Measurements from ENCODE around the gene WNT7B. TPM values are rescaled to one million over a fixed set of nuclear protein-coding genes. Genes with fewer than 3 reads are reported as not detected.

Gene WNT7B
- polyA plus RNA-seq, 1 experiment = not detected

DNA sequence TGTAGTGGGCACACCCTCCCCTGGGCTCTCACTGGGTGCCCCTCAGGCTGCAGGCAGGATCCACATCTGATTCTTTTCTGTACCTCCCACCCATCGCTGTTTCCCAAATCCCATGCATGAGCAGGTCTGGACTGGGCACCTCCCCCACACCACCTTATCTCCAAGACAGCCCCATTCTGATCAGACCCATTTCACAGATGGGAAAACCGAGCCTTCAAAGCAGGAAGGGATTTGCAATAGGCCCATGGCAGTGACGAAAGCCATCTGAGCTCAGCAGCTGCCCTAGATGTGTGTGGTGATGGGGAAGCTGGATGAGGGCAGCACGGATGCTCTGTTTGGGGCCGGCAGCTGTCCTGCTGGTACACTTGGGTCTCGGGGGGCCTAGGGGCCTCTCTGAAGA, 41.4 kb downstream of the WNT7B start:
- Histone ChIP-seq H3K36me3 (ENCODE audit: control insufficient read depth, insufficient read depth, low read length) (no peaks in the 10 kb centered on the region), H3K4me3 (ENCODE audit: low read depth, low read length) (no peak overlapping the region), H3K27me3 (ENCODE audit: control insufficient read depth, insufficient read depth, low read length) (peaks cover 15% of the 10 kb centered on the region)
- TF ChIP-seq, protein P1, sequence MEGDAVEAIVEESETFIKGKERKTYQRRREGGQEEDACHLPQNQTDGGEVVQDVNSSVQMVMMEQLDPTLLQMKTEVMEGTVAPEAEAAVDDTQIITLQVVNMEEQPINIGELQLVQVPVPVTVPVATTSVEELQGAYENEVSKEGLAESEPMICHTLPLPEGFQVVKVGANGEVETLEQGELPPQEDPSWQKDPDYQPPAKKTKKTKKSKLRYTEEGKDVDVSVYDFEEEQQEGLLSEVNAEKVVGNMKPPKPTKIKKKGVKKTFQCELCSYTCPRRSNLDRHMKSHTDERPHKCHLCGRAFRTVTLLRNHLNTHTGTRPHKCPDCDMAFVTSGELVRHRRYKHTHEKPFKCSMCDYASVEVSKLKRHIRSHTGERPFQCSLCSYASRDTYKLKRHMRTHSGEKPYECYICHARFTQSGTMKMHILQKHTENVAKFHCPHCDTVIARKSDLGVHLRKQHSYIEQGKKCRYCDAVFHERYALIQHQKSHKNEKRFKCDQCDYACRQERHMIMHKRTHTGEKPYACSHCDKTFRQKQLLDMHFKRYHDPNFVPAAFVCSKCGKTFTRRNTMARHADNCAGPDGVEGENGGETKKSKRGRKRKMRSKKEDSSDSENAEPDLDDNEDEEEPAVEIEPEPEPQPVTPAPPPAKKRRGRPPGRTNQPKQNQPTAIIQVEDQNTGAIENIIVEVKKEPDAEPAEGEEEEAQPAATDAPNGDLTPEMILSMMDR (IDR thresholded peaks at IDR 0.05; ENCODE audit: insufficient read depth, low read depth, low read length) = no peak
- CTCF ChIA-PET = interaction anchor here (1.5 kb wide), 1 partner anchor 10 kb away, joined by 5 read pairs; no protein-coding TSS in a partner anchor
- POLR2A ChIA-PET = no interaction called here
- DNase-seq (ENCODE audit: low read depth) = no peak

DNA sequence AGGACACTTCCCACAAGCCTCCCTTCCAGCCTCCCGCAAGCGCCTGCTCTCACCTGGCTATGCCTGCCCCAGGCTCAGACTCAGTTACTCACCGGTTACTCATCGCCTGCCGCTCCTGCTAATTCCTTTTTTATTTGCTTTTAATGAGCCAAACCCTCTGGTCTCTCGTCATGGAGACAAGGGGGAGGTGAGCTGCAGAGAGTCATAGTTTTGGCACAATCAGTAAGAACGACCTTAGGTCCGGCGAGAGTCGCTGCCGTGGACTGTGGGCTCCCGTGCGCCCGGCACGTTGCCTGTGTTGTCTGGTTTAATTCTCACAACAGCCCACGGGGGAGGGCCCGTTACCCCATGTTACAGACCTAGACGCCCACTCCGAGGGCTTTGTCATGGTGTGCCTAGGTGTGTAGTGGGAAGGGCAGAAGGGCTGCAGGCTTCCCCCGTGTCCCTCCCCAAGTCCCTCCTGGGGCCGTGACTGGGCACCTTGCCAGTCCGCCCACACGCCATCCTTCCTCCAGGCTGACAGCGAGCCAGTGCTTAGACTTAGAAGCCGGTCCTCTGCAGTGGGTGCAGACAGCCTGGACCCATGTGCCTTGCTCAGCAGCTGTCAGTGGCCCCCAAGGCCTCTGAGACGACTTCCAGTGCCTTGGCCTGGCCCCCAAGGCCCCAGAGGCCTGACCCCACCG, 42.2 kb downstream of the WNT7B start:
- DNase-seq (ENCODE audit: low read depth) = peak; percentile 74
- peaks cover 12% of the 10 kb centered on the region for H3K27me3 ChIP-seq (ENCODE audit: control insufficient read depth, insufficient read depth, low read length)
- ChIA-PET POLR2A (no interaction called here), CTCF (interaction anchor here (0.7 kb wide), 1 partner anchor 8 kb away, joined by 3 read pairs; no protein-coding TSS in a partner anchor)
- H3K4me3 ChIP-seq (ENCODE audit: low read depth, low read length) = no peak overlapping the region
- H3K36me3 ChIP-seq (ENCODE audit: control insufficient read depth, insufficient read depth, low read length) = no peaks in the 10 kb centered on the region
- TF ChIP-seq, protein P1 (IDR thresholded peaks at IDR 0.05; ENCODE audit: insufficient read depth, low read depth, low read length) = no peak

DNA sequence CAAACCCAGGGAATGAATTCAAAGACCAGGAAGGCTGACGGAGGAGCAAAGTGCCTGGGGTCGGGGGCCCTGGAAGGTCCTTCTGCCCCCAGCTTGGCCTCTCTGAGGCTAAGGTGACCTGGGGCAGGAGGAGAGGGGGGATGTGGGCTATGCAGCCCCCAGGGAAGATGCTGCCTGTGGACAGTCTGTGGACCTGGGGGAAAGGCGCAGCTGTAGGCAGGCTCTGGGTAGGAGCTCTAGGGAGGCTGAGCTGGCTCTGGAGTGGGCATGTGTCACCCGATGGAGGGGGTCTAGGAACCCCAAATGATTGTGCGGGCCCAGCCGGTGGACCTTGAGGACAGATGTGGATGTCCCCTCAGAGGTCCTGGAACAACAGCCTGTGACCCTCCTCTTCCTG, 42.8 kb downstream of the WNT7B start:
- H3K36me3 ChIP-seq (ENCODE audit: control insufficient read depth, insufficient read depth, low read length) = no peaks in the 10 kb centered on the region
- TF ChIP-seq, protein P1 (IDR thresholded peaks at IDR 0.05; ENCODE audit: insufficient read depth, low read depth, low read length) = no peak
- H3K4me3 ChIP-seq (ENCODE audit: low read depth, low read length) = no peak overlapping the region
- H3K27me3 ChIP-seq (ENCODE audit: control insufficient read depth, insufficient read depth, low read length) = peaks cover 10% of the 10 kb centered on the region
- ChIA-PET CTCF (no interaction called here), POLR2A (no interaction called here)
- DNase-seq (ENCODE audit: low read depth) = no peak

DNA sequence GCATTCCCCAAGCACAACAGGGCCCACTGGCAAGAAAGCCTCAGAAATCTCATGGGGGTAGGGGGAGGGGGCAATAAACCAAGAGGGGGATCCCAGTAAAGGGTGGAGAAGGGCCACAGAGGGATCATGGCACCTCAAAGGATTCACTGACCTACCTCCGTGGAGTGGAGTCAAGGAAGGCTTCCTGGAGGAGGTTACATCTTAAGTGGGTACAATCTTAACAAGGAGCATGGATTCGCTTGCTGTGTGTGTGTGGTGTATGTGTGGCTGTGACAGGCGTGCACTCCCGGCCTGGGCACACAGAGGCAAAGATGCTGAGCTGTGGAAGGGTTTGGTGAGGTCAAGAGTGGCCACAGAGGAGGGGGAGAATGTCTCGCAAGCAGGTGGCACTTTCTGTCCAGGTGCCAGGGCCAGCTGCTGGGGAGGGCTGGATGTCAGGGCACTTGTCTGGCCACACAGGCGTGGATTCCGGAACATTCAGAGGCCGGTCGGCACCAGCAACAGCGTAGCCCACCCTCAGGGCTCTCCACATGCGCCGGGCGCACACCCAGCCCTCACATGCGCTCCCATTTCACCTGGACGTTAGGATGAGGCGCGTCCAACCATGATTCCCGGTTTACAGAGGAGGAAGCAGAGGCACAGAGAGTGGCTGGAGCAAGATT, 43.3 kb downstream of the WNT7B start:
- H3K36me3 ChIP-seq (ENCODE audit: control insufficient read depth, insufficient read depth, low read length) = no peaks in the 10 kb centered on the region
- H3K27me3 ChIP-seq (ENCODE audit: control insufficient read depth, insufficient read depth, low read length) = peaks cover 12% of the 10 kb centered on the region
- ChIA-PET POLR2A (no interaction called here), CTCF (interaction anchor here (1.4 kb wide), 1 partner anchor 8 kb away, joined by 4 read pairs; no protein-coding TSS in a partner anchor)
- no peak for DNase-seq (ENCODE audit: low read depth)
- TF ChIP-seq, protein P1 (IDR thresholded peaks at IDR 0.05; ENCODE audit: insufficient read depth, low read depth, low read length) = no peak
- no peak overlapping the region for H3K4me3 ChIP-seq (ENCODE audit: low read depth, low read length)

DNA sequence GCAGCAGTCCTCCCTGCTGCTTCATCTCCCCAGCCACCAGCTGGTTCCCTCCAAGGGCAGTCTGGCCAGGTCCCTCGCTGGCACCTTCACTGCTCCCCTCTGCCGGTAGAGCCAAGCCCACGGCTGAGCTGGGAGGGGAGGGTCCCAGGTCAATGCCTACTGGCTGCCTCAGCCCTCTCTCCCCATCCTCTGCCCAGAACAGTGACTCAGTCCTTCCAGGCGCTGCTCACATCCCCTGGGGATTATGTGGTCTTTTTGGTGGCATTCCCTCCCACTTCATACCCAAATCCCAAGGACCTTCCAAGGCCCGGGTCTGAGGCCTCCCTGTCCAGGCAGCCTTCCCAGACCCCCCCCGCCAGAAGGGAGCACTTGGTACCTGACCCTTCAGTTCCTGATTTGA, 44.9 kb downstream of the WNT7B start:
- POLR2A ChIA-PET = no interaction called here
- peaks cover 8% of the 10 kb centered on the region for H3K27me3 ChIP-seq (ENCODE audit: control insufficient read depth, insufficient read depth, low read length)
- no peak for DNase-seq (ENCODE audit: low read depth)
- no peaks in the 10 kb centered on the region for H3K36me3 ChIP-seq (ENCODE audit: control insufficient read depth, insufficient read depth, low read length)
- CTCF ChIA-PET = interaction anchor here (0.6 to 1.6 kb wide), 3 partner anchors 8 to 34 kb away, joined by 4 to 5 read pairs (median 4); no protein-coding TSS in a partner anchor
- TF ChIP-seq, protein P1 (IDR thresholded peaks at IDR 0.05; ENCODE audit: insufficient read depth, low read depth, low read length) = no peak
- no peak overlapping the region for H3K4me3 ChIP-seq (ENCODE audit: low read depth, low read length)
